HK-2 (cell line): ENCODE measurements around the gene FBXO45.
"Not testable (repeated sequence)": the region's sequence is repeated elsewhere in the genome, so short reads cannot be mapped to it uniquely, and the experiment has no call there.

Experiments
- DNase-seq: peaks from one replicate; pipeline ENCODE4 v3.0.0-alpha.2; 2018; ENCODE audit not compliant: unreplicated experiment

The FBXO45 gene

GRCh38 chr3:196557236-196557635 lies 11.2 kb upstream of the FBXO45 start:
- no peak for DNase-seq

- DNase-seq: no peak
Observed at GRCh38 chr3:196558476-196558875, 10.0 kb upstream of the FBXO45 start.

GRCh38 chr3:196559826-196560225 lies 8.6 kb upstream of the FBXO45 start:
- DNase-seq: no peak

- DNase-seq: no peak
Observed at GRCh38 chr3:196563721-196564225, 4.7 kb upstream of the FBXO45 start.

GRCh38 chr3:196569003-196569516 lies 600 bp downstream of the FBXO45 start:
- peak; percentile 66 for DNase-seq

GRCh38 chr3:196570332-196570731 lies 1.9 kb downstream of the FBXO45 start:
- DNase-seq: not testable (repeated sequence)

DNA sequence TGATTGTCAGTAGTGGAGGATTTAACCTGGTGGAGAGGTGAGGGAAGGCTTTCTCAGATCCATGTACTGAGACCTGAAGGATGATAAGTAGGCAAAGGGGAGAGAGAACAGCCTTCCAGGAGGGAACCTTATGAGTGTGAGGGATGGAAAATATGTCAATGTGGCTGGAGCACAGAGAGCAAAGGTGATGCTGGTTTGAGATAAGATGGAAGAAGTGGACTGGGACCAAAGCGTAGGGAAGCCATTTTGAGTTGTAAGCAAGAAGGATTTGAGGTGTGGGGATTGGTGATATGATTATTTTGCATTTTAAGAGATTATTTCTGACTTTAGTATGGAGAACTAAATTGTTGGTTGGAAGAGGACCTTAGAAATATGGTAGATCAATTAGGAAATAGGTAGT lies 3.9 kb downstream of the FBXO45 start:
- no peak for DNase-seq

DNA sequence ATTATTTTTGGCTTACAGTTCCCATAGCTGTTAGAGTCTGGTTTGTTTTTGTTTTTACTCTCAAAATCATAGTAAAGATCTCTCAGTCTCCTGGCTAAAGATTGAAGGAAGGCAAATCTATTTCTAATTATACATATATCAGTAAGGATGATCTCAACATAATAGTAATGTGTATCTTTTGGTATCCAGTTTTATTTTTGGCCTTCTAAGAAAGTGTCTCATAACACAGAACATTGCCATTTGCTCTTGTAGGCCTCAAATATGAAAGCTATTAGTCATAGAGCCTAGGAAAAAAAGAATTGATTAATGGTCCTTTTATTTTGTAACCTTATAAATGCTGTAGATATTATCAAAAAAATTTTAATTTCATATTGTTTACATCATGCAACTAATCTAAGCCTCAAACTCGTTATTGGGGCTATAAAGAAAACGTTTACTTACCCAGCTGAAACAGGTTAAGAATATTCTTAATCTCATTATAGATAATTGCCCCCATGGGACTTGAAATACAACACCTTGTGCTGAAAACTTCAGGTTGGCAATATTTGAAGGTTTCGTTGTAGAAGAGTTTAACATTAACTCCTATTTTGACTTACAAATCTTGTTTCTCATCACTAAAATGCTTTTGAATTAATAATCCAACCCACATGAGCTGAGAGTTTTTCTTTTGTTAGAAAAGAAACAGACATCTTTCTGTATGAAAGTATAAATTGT lies 16.7 kb downstream of the FBXO45 start:
- DNase-seq: no peak

DNA sequence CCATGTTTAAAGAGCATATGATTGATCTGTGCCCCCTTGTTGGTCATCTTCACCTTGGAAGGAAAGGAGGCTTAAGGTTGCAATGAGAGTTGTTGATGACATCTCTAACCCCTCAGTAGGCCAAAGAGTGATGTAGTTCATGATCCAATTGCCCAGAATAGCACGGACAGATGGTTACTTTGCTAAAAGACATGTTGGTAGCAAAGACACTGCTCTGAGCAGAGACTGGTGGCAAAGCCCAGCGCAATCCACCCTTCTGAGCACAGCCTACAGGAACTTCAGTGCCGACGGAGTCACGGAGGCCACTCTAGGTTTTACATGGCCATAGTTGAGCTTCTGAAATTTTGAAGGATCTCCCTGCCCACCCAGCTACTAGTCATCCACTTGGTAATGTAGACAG lies 21.8 kb downstream of the FBXO45 start:
- DNase-seq: no peak

DNA sequence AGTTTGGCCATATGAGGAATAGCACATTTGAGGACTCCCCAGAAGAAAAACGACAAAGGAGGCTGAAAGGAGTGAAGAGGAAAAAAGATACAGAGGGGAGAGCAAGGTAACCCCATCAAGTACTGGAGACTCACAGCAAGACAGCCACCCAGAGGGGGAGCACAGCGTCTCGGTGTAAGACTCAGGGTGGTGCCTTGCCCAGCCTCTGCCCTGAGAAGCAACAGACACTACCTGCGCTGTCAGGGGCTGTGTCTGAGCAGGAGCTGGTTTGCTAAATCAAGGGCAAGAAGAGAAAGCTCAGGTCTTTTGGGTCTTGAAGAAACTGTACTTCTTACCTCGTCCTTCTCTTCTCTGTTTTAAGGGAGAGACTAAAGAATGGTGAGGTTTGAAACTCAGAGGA lies 27.9 kb downstream of the FBXO45 start:
- DNase-seq: no peak

- not testable (repeated sequence) for DNase-seq
Observed at GRCh38 chr3:196597971-196598733, 29.7 kb downstream of the FBXO45 start.

DNA sequence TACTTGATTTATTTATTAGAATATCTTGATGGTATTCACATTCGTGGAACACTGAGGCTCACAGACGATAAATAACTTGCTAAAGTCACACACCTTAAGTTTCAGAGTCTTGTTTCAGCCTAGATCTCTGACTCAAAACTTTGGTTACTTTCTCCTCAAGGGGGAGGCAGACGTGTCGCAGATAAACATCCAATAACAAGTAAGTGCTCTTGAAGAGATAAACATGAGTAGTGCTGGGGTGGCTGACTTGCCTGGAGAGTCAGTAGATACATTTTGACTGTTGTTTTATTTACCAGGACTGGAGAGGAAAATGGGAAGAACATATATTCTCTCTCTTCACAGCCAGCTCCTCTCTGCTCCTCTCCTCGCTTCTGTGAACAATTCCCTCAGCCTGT lies 31.3 kb downstream of the FBXO45 start:
- no peak for DNase-seq

DNA sequence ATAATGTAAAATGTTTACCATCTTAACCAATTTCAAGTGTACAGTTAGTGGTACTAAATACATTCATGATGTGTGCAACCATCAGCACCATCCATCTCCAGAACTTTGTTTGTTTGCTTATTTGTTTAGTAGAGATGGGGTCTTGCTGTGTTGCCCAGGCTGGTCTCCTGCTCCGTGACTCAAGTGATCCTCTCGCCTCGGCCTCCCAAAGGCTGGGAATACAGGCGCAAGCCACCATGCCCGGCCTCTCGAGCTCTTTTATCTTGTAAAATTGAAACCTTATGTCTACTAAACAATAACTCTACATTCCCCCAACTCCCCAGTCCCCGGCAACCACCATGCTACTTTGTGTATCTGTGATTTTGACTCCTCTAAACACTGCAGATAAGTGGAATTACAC lies 31.9 kb downstream of the FBXO45 start:
- DNase-seq: no peak

DNA sequence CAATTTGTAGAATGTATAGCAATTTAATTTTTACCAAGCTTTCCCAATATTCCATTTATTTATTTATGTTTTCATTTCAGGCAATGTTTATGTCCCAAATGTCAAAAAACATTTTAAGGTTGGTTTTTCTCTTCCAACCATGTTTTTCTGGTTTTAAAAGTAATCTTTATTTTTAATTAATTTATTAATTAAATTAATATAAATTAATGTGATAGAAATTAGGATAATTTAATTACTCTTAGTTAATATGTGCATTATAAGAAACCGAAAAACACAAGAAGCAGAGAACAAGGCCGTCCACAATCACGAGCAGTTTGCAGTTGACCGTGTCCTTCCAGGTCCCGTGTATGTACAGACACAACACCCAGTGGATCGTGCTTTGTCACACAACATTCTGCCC lies 34.2 kb downstream of the FBXO45 start:
- DNase-seq: no peak

DNA sequence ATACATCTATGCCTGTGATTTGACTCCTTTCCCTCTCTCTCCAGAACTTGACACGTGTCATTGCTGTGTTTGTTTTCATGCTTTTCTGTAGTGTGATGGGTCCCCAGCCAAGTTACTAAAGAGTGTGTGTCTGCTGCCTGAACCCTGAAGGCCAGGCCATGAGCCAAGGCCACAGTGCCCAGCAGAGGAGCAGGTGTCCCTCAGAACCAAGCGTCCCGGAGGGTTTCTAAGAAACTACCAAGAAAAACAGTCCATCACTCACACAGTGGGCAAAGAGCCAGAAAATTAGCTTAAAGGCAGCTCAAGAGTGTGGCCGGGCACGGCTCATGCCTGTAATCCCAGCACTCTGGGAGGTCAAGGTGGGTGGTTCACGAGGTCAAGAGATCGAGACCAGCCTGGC lies 35.2 kb downstream of the FBXO45 start:
- no peak for DNase-seq

DNA sequence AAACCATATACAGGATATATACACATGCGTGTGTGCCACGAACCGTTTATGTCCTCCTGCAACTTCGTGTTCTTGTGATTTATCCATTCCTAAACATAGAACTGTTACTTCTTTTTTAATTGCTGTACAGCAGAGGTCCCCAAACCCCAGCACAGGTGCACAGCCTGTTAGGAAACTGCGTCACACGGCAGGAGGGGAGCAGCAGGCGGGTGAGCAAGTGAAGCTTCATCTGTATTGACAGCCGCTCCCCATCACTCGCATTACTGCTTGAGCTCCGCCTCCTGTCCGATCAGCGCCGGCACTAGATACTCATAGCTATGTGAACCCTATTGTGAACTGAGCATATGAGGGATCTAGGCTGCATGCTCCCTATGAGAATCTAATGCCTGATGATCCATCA lies 36.1 kb downstream of the FBXO45 start:
- DNase-seq: no peak

GRCh38 chr3:196608693-196609092 lies 40.2 kb downstream of the FBXO45 start:
- no peak for DNase-seq

DNA sequence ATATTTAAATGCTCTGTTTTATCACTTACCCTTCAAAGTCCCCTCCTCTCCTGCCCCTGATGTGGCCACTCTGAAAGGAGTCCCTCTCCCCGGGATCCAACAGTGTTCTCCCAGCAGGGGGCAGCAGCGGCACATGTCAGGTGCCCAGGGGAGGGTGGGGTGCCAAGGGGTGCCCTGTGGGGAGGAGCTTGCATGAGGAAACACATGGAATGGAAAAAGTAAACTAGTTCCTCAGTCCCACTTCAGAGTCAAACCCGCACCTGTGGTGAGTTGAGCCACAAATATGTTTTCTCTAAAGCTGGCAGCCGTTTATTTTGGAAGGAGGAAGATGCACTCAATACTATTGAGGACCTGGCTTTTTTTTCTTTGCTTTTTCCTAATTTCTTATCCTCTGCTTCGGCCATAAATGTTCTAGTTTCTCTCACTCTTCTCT lies 40.9 kb downstream of the FBXO45 start:
- peak; percentile 89 for DNase-seq

DNA sequence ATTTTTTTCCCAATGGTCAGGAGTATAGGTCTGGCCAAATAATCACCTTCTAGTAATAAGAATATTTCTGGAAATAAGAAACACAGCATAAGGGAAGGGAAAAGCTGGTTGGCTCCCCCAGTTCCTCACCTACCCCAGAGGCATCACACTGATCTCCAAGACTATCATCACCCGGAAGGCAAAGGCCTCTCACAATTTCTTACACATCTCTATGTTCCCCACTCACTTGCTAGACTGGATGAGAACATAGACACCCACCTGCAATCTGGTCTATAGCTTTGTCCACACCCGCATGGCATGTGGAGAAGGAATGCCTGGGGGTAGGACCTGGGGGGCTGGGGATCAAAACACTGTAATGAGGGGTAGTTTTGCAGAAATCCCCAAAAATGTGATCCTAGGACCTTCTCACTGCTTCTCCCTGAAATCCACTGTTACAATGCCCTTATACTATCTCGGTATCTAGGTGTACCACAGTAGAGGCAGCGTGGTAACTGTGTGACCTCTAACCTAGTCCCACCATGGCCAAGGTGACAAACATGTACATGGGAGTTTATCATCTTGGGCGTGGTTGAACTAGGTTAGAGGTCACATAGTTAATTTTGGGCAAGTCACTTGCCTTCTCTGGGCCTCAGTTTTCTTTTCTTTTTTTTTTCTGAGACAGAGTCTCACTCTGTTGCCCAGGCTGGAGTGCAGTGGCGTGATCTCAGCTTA lies 41.5 kb downstream of the FBXO45 start:
- no peak for DNase-seq

GRCh38 chr3:196611761-196612483 lies 43.5 kb downstream of the FBXO45 start:
- no peak for DNase-seq

GRCh38 chr3:196615234-196615633 lies 46.8 kb downstream of the FBXO45 start:
- DNase-seq: not testable (repeated sequence)

GRCh38 chr3:196617256-196617655 lies 48.8 kb downstream of the FBXO45 start:
- DNase-seq: no peak
